ENCODE results near the gene CBX3. TPM values are rescaled to one million over a fixed set of nuclear protein-coding genes. Genes with fewer than 3 reads are reported as not detected.
"Not testable (repeated sequence)": the region's sequence is repeated elsewhere in the genome, so short reads cannot be mapped to it uniquely, and the experiment has no call there.

CBX3 gene
- total RNA-seq, 2 donors from 2014 or later, result 102 to 135 TPM

DNA sequence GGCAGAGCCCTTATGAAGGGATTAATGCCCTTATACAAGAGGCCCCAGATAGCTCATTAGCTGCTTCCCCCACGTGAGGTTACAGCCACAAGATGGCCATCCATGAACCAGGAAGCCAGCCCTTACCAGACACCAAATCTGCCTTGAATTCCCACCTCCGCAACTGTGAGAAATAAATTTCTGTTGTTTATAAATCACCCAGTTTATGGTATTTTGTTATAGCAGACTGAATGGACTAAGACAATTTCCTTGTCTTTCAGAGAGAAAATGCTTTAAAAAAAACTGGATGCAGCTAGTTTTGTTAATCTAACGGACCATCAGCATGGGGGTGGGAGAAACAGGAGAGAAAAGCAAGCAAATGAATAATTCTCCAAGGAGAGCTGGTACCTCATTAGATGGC is 36.5 kb downstream of the CBX3 start:
- no peak for DNase-seq
- intact Hi-C loops (cut with DNase I), result no loop called here
- Histone ChIP-seq H3K36me3 (no peaks in the 10 kb centered on the region), H3K27me3 (no peaks in the 10 kb centered on the region), H3K9ac (ENCODE audit: low read depth in 2 of 2, low read length in 2 of 2) (no peak overlapping the region), H3K4me3 (no peak overlapping the region), H3K9me3 (no peaks in the 10 kb centered on the region), H3K4me1 (no peaks in the 10 kb centered on the region), H3K27ac (no peak overlapping the region)
- TF ChIP-seq, protein P1, sequence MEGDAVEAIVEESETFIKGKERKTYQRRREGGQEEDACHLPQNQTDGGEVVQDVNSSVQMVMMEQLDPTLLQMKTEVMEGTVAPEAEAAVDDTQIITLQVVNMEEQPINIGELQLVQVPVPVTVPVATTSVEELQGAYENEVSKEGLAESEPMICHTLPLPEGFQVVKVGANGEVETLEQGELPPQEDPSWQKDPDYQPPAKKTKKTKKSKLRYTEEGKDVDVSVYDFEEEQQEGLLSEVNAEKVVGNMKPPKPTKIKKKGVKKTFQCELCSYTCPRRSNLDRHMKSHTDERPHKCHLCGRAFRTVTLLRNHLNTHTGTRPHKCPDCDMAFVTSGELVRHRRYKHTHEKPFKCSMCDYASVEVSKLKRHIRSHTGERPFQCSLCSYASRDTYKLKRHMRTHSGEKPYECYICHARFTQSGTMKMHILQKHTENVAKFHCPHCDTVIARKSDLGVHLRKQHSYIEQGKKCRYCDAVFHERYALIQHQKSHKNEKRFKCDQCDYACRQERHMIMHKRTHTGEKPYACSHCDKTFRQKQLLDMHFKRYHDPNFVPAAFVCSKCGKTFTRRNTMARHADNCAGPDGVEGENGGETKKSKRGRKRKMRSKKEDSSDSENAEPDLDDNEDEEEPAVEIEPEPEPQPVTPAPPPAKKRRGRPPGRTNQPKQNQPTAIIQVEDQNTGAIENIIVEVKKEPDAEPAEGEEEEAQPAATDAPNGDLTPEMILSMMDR (IDR thresholded peaks at IDR 0.05), result no peak

DNA sequence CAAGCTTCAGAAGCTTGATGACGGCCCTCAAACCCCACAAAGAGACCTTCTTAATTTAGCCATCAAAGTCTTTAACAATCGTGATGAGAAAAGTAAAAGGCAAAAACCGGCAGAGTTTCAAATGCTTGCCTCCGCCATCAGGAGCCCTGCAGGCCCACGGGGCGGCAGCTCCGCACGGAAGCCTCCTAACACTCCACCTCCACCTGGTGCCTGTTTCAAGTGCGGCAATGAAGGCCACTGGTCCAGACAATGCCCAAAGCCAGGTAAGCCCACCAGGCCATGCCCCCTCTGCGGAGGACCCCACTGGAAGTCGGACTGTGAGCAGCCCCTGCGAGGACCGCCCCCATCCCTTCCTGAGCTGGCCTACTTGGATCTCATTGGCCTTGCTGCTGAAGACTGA is 43.6 kb downstream of the CBX3 start:
- TF ChIP-seq, protein P1 (IDR thresholded peaks at IDR 0.05), result no peak
- Histone ChIP-seq H3K36me3 (no peaks in the 10 kb centered on the region), H3K9ac (ENCODE audit: low read depth in 2 of 2, low read length in 2 of 2) (no peak overlapping the region), H3K27ac (no peak overlapping the region), H3K9me3 (no peaks in the 10 kb centered on the region), H3K4me3 (no peak overlapping the region), H3K4me1 (no peaks in the 10 kb centered on the region), H3K27me3 (no peaks in the 10 kb centered on the region)
- intact Hi-C loops (cut with DNase I), result no loop called here
- DNase-seq, result no peak

DNA sequence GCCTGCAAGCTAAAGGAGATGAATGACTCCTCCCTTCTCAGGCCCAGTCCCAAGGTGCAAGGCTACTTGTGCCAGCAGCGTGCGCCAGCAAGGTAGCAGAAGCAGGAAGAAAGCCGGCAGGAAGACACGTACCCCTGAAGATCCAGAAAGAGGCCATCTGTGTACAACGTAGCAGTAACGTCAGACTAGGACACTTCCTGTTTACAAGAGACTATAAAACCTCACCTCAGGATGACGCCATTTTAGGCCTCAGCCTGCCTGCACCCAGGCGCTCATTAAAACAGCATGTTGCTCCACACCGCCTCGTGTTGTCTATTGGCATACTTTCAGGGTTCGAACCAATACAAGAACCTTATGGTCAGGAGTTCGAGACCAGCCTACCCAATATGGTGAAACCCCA is 48.7 kb downstream of the CBX3 start:
- H3K27ac ChIP-seq, result no peak overlapping the region
- H3K4me1 ChIP-seq, result no peaks in the 10 kb centered on the region
- intact Hi-C loops (cut with DNase I), result no loop called here
- no peak overlapping the region for H3K4me3 ChIP-seq
- no peak for DNase-seq
- TF ChIP-seq, protein P1 (IDR thresholded peaks at IDR 0.05), result no peak
- no peaks in the 10 kb centered on the region for H3K36me3 ChIP-seq
- H3K27me3 ChIP-seq, result no peaks in the 10 kb centered on the region
- no peak overlapping the region for H3K9ac ChIP-seq (ENCODE audit: low read depth in 2 of 2, low read length in 2 of 2)
- no peaks in the 10 kb centered on the region for H3K9me3 ChIP-seq

DNA sequence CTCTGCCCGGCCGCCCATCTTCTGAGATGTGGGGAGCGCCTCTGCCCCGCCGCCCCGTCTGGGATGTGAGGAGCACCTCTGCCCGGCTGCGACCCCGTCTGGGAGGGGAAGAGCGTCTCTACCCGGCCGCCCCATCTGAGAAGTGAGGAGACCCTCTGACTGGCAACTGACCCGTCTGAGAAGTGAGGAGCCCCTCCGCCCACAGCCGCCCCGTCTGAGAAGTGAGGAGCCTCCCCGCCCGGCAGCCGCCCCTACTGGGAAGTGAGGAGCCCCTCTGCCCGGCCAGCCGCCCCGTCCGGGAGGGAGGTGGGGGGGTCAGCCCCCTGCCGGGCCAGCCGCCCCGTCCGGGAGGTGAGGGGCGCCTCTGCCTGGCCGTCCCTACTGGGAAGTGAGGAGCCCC is 60.3 kb downstream of the CBX3 start:
- H3K4me1 ChIP-seq; H3K9ac ChIP-seq (ENCODE audit: low read depth in 2 of 2, low read length in 2 of 2); H3K4me3 ChIP-seq; H3K27me3 ChIP-seq; intact Hi-C loops (cut with DNase I); H3K9me3 ChIP-seq; DNase-seq; H3K36me3 ChIP-seq; H3K27ac ChIP-seq: not testable (repeated sequence)

Other genes starting within 250 kb of the CBX3 start
- gene NFE2L3, start 49.5 kb upstream of the CBX3 start, total RNA-seq, result 10 to 100 TPM; 12.0 to 13.0 TPM
- gene HNRNPA2B1, start 999 bp upstream of the CBX3 start, total RNA-seq, result 100 to 1,000 TPM; 447 to 769 TPM
- gene SNX10, start 90.1 kb downstream of the CBX3 start, total RNA-seq, result 1 to 10 TPM; 3.1 to 4.9 TPM

Data from colonic mucosa (tissue), 4 donors.